ENCODE measurements around the gene FTCD. TPM values are rescaled to one million over a fixed set of nuclear protein-coding genes. Genes with fewer than 3 reads are reported as not detected.

The FTCD gene
- total and polyA plus RNA-seq, 9 of the 15 experiments (the other 6 are each of a cell fraction or from before 2014, with no cell fraction given): 0.11 to 1.6 (median 0.67) TPM; not detected in 5

DNA sequence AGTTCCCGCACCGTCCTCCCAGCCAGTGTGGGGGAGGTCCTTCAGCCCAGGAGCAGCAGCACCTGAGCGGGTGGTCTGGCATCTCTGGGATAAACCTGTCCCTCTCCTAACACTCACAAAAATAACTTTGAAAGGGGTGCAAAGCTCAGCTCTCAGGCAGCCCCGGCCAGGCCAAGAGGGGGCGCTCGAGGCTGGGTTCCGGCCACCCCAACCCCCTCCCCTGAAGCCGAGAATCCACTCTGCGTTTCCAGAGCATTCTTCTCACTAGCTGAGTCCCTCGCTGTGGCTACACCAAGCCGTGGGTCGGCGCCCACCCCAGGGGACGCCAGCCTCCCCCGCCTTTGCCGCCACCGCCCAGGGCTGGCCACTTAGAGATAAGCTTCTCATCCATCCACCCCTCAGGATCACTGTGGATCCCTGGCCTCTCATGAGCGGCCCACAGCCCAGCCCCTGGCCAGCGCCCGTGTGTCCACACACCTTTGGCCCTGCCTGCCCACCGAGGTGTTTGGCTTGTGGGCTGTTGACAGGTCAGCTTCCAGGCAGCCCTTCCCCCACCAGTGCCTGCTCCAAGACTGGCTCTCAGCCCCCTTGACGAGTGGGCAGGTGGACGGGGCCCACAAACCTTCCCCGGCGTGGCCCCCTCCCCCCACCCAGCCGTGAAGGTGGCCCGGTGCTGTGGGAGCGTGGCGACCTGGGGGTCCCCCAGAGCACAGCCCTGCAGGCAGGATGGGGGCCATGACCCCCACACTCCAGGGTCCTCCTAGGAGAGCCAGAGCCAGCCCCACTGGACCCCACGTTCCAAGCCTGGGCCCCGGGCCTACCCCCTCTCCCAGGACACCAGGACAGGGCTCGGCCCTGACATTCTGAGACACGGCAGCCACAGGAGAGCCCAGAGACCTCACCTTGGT, 1.9 kb downstream of the FTCD start (continued):
- TF ChIP-seq ZC3H4 (CRISPR knock-in tag; IDR thresholded peaks at IDR 0.05; ENCODE audit: borderline replicate concordance) (no peak), RBBP5 (IDR thresholded peaks at IDR 0.05; ENCODE audit: borderline replicate concordance, insufficient read depth, low read length, poor library complexity, severe bottlenecking) (no peak), TAF1 (IDR thresholded peaks at IDR 0.05; ENCODE audit: control insufficient read depth, extremely low read depth, insufficient read depth, low read length, severe bottlenecking) (peak; percentile 42), ELF4 (CRISPR knock-in tag; IDR thresholded peaks at IDR 0.05) (0 out of 2 replicates have a peak, but pooled peaks have one; percentile 3), ZNF785 (CRISPR knock-in tag; IDR thresholded peaks at IDR 0.05) (no peak), FOS (IDR thresholded peaks at IDR 0.05; ENCODE audit: extremely low read depth, insufficient read length) (no peak), CHD1 (IDR thresholded peaks at IDR 0.05; ENCODE audit: low read length) (no peak), ADNP (tag; IDR thresholded peaks at IDR 0.05) (no peak), MECOM (CRISPR knock-in tag; IDR thresholded peaks at IDR 0.05) (no peak), NONO (IDR thresholded peaks at IDR 0.05; ENCODE audit: low read depth in 2 of 2, low read length in 1 of 2) (peak in 1 of 2 experiments; percentile 52; a peak in 1 of 4 replicates), GTF2B (IDR thresholded peaks at IDR 0.05; ENCODE audit: extremely low read depth, insufficient read length) (no peak), E2F6 (IDR thresholded peaks at IDR 0.05; ENCODE audit: borderline replicate concordance in 1 of 2, extremely low read depth in 1 of 2, insufficient read depth in 1 of 2, insufficient read length in 1 of 2, low read depth in 1 of 2, low read length in 1 of 2, poor library complexity in 1 of 2, severe bottlenecking in 1 of 2) (peak; percentile 25 to 39)
- TF ChIP-seq, protein P1, sequence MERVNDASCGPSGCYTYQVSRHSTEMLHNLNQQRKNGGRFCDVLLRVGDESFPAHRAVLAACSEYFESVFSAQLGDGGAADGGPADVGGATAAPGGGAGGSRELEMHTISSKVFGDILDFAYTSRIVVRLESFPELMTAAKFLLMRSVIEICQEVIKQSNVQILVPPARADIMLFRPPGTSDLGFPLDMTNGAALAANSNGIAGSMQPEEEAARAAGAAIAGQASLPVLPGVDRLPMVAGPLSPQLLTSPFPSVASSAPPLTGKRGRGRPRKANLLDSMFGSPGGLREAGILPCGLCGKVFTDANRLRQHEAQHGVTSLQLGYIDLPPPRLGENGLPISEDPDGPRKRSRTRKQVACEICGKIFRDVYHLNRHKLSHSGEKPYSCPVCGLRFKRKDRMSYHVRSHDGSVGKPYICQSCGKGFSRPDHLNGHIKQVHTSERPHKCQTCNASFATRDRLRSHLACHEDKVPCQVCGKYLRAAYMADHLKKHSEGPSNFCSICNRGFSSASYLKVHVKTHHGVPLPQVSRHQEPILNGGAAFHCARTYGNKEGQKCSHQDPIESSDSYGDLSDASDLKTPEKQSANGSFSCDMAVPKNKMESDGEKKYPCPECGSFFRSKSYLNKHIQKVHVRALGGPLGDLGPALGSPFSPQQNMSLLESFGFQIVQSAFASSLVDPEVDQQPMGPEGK (CRISPR knock-in tag; IDR thresholded peaks at IDR 0.05; ENCODE audit: borderline replicate concordance): no peak
- TF ChIP-seq, protein P2, sequence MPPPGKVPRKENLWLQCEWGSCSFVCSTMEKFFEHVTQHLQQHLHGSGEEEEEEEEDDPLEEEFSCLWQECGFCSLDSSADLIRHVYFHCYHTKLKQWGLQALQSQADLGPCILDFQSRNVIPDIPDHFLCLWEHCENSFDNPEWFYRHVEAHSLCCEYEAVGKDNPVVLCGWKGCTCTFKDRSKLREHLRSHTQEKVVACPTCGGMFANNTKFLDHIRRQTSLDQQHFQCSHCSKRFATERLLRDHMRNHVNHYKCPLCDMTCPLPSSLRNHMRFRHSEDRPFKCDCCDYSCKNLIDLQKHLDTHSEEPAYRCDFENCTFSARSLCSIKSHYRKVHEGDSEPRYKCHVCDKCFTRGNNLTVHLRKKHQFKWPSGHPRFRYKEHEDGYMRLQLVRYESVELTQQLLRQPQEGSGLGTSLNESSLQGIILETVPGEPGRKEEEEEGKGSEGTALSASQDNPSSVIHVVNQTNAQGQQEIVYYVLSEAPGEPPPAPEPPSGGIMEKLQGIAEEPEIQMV (tag; conservative IDR thresholded peaks at IDR 0.05; ENCODE audit: low read depth): no peak
- TF ChIP-seq, protein P3, sequence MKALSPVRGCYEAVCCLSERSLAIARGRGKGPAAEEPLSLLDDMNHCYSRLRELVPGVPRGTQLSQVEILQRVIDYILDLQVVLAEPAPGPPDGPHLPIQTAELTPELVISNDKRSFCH (CRISPR knock-in tag; IDR thresholded peaks at IDR 0.05): no peak
- TF ChIP-seq, protein P3 (tag; IDR thresholded peaks at IDR 0.05): peak; percentile 61; the same call in 1 of the 2 replicates
- TF ChIP-seq, protein P4, sequence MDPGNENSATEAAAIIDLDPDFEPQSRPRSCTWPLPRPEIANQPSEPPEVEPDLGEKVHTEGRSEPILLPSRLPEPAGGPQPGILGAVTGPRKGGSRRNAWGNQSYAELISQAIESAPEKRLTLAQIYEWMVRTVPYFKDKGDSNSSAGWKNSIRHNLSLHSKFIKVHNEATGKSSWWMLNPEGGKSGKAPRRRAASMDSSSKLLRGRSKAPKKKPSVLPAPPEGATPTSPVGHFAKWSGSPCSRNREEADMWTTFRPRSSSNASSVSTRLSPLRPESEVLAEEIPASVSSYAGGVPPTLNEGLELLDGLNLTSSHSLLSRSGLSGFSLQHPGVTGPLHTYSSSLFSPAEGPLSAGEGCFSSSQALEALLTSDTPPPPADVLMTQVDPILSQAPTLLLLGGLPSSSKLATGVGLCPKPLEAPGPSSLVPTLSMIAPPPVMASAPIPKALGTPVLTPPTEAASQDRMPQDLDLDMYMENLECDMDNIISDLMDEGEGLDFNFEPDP (CRISPR knock-in tag; IDR thresholded peaks at IDR 0.05): no peak
